HG02678 (cell line): Measurements from ENCODE around the gene CLEC2D.
"Not testable (repeated sequence)": the region's sequence is repeated elsewhere in the genome, so short reads cannot be mapped to it uniquely, and the experiment has no call there.

Experiments used
- ATAC-seq: cut with Tn5 transposase; IDR thresholded peaks from one replicate; pipeline ENCODE4 v1.9.1; 2021; ENCODE audit warnings: mild to moderate bottlenecking, moderate library complexity; ENCODE audit not compliant: unreplicated experiment

The CLEC2D gene

GRCh38 chr12:9651265-9651729 lies 18.2 kb upstream of the CLEC2D start:
- no peak for ATAC-seq

DNA sequence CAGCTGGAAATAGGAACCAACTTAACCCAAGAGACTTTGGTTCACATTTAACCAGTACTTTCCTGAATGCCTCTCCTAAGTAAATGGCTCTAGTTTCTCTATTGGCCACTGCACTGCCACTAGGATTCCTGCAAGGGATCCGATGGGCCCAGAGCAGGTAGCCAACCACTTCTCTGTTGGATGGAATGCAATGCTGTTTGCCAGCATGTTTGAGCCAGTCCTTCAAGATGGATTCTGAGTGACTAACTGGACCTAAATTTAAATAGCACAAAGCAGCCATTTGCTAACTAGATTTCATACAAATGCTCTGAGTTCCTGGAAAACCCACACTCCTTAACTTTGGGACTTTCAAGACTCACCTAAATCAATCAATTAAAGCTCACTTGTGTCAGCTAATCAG lies 9.5 kb upstream of the CLEC2D start:
- no peak for ATAC-seq

DNA sequence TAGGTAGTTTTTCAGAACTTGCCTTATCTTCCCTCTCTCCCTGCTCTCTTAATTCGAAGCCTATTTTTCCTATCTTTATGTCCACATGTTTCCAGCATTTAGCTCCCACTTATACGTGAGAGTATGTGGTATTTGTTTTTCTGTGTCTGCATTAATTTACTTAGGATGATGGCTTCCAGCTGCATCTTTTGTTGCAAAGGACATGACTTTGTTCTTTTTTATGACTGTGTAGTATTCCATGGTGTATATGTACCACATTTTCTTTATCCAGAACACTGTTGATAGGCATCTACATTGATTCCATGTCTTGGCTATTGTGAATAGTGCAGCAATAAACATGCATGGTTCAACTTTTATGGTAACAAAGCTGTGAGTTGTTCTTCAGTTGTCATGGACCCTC lies 7.8 kb upstream of the CLEC2D start:
- ATAC-seq: no peak

DNA sequence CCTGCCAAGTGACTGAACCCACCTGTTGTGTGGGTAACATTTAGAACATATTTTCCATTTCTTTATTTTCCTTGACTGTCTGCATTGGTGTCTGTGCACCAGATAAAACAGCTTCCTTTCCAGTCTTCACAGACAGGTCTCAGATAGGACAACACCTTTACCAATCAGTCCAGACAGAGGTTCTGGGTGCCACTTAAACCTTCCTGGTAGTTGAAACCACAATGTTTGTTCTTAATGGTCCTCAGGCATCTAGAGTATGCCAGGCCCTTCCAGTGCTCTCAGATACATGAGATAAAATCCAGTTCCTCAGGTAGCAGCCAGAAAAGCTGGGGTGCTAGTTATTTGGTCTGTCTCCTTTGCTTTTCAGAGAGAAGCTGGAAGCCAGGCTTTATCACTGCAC lies 7.0 kb upstream of the CLEC2D start:
- no peak for ATAC-seq

GRCh38 chr12:9667403-9668160 lies 1.9 kb upstream of the CLEC2D start:
- peak; percentile 52 for ATAC-seq

DNA sequence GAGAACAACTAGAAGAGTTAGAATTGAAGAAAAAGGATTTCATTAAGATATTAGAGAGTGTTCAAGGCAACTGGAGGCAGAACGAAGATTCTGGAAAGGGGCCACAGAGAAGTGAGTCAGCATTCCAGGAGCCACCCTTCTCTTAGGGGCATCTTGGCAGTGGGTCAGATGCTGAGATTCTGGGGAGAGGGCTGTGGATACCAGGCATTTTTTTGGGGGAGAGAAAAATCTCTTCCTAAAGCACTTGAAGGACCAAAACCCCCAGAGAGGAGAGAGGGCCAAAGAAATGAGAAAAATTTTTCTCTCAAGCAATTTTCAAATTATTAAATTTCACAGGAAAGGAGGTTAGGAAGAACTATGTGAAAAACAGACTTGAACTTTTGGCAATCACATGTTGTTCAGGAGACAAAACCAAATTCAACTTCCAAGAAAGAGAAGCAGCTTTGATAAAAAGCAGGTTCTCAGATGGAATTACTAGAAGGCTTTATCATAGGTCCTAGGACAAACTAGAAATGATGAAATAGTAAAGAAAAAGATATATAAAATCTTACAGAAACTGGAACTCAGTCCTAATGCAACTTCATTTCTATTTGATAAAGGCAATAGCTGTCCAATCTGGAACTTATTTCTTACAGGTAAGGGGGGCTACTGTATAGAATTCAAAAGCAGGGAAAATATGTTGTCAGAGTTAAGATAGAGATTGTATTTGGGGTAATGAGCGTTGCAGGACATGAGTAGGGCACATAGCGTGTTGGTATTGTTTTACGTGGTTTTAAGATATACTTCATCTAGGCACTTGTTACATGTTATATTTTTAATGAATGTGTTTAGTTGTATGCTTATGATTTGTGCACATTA lies 1.1 kb upstream of the CLEC2D start:
- ATAC-seq: no peak

- ATAC-seq: no peak
These were observed 540 bp upstream of the CLEC2D start for GRCh38 chr12:9669019-9669326.

- ATAC-seq: not testable (repeated sequence)
These were observed 2.8 kb downstream of the CLEC2D start for GRCh38 chr12:9672340-9672739.

DNA sequence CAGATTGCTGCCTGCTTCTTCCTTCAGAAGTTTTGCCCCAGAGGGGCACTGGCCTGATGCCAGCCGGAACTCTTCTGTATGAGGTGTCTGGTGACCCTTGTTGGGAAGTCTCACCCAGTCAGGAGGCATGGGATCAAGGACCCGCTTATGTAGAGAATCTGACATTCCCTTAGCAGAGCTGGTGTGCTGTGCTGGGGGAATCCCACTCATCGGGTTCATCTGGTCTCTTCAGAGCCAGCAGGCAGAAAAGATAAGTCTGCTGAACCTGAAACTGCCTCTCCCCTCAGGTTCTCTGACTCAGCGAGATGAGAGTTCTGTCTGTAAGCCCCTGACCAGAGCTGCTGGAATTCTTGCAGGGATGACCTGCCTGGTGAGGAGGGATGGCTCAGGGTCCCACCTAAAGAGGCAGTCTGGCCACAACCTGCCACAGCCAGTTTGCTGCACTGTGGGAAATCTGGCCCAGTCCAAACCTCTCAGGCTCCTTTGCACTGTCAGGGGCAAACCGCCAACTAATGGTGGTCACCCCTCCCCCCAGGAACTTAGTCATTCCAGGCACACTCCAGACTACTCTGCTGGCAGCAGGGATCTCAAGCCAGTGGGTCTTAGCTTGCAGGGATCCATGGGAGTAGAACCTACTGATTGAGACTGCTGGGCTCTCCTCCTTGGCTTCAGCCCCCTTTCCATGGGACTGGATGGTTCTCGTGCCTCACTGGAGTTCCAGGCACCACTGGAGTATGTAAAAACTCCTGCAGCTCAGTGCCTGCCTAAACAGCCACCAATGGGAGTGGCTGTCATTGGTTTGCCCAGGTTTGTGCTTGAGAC lies 4.1 kb downstream of the CLEC2D start:
- peak; percentile 34 for ATAC-seq

- peak; percentile 25 for ATAC-seq
These were observed 4.7 kb downstream of the CLEC2D start for GRCh38 chr12:9674226-9674590.

DNA sequence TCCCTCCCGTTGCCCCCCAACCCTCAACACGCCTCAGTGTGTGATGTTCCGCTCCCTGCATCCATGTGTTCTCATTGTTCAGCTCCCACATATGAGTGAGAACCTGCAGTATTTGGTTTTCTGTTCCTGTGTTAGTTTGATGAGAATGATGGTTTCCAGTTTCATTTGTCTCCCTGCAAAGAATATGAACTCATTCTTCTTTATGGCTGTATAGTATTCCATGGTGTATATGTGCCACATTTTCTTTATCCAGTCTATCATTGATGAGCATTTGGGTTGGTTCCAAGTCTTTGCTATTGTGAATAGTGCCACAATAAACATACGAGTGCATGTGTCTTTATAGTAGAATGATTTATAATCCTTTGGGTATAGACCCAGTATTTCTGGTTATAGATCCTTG lies 13.0 kb downstream of the CLEC2D start:
- ATAC-seq: not testable (repeated sequence)

DNA sequence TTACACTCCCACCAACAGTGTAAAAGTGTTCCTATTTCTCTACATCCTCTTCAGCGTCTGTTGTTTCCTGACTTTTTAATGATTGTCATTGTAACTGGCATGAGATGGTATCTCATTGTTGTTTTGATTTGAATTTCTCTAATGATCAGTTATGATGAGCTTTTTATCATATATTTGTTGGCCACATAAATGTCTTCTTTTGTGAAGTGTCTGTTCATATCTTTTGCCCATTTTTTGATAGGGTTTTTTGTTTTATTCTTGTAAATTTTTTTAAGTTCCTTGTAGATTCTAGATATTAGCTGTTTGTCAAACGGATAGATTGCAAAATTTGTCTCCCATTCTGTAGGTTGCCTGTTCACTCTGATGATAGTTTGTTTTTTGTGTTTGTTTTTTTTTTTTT lies 13.4 kb downstream of the CLEC2D start:
- not testable (repeated sequence) for ATAC-seq

- ATAC-seq: not testable (repeated sequence)
These were observed 15.9 kb downstream of the CLEC2D start for GRCh38 chr12:9685366-9685765.

DNA sequence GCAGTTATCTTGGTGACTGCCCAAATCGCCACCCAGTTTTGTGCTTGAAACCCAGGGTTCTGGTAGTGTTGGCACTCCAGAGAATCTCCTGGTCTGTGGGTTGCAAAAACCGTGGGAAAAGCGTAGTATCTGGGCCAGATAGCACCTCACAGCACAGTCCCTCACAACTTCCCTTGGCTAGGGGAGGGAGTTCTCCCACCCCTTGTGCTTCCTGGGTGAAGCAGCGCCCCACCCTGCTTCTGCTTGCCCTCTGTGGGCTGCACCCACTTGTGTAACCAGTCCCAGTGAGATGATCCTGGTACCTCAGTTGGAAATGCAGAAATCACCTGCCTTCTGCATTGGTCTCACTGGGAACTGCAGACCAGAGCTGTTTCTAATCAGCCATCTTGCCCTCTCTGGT lies 16.4 kb downstream of the CLEC2D start:
- ATAC-seq: no peak

DNA sequence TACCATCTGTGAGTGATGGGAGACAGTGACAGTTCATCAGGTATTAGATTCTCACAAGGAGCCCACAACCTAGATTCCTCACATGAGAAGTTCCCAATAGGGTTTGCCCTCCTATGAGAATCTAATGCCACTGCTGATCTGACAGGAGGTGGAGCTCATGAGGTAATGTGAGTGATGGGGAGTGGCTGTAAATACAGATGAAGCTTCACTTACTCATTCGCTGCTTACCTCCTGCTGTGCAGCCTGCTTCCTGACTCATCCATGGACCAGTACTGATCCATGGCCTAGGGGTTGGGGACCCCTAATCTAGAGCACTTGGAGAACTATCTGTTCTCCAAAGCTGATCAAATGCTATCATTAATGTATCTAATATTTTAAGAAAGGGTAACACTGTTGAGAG lies 17.7 kb downstream of the CLEC2D start:
- no peak for ATAC-seq

DNA sequence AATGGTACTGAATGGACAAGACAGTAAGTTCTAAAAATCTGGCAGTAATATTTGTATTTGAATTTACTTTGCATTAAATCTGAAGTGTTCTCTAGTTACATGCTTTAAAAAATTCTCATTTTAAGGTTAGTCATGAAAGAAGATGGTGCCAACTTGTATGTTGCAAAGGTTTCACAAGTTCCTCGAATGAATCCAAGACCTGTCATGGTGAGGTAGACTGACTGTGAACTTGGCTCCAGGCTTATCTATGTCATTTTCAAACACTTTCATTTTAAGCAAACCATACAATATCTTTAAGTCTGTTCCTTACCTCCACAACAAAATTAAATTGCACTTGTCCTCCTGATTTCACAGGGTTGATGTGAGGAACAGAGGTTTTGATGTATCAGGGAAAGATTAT lies 23.4 kb downstream of the CLEC2D start:
- ATAC-seq: no peak

DNA sequence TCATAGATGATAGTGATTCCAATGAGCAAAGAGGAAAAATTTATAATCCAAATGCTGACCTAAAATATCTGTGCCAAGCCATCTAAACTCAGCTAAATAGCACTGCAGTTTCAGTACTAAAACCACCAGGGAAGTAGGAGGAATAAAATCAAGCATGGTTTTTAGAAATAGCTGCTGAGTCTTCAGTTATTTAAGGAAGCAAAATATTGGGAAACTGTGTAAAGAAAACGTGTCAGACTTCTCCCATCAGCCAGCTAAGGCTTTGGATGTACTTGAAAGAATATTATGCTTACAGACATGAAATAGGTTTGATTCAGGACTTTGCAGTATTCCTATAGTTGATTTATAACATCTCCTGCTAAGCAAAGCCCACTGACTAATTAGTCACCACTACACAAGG lies 24.7 kb downstream of the CLEC2D start:
- ATAC-seq: no peak

DNA sequence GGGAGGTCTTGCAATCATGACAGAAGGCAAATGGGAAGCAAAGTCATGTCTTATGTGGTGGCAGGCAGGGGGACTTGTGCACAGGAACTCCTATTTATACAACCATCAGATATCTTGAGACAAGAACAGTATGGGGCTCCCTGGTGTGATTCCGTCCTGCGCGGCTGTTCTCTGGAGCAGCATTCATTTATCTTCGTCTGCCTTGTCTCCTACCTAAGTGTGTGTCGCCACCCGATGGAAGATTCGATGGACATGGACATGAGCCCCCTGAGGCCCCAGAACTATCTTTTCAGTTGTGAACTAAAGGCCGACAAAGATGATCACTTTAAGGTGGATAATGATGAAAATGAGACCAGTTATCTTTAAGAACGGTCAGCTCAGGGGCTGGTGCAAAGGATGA lies 25.6 kb downstream of the CLEC2D start:
- ATAC-seq: not testable (repeated sequence)

GRCh38 chr12:9695661-9696060 lies 26.1 kb downstream of the CLEC2D start:
- not testable (repeated sequence) for ATAC-seq

GRCh38 chr12:9697619-9698018 lies 28.1 kb downstream of the CLEC2D start:
- ATAC-seq: no peak

DNA sequence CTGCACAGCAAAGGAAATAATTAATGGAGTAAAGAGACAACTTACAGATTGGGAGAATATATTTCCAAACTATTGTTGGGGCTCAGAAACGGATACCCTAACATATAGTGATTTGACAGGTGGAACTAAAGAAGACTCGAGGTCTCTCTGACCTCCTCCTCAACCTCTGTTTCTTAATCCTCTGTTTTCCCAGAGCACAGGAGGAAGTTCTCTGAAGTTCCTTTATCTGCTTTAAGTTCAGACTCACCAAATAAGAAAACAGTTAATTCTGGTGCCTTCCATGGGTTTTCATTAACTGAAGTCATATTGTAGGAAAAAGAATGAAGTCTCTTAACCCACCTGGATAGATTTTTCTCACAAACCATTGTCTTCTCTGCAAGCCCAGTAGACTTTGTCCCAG lies 29.2 kb downstream of the CLEC2D start:
- no peak for ATAC-seq
